HepG2 (cell line): ENCODE measurements around the gene STK40. TPM values are rescaled to one million over a fixed set of nuclear protein-coding genes. Genes with fewer than 3 reads are reported as not detected.

ENCODE experiments used
- HCFC1 ChIP-seq: fragments of 150-350 bp; IDR thresholded peaks from 2 replicates; pipeline ENCODE4 v1.6.1; 2014; ENCODE audit warnings: low read depth, low read length
- PAX8 ChIP-seq: sonication (generic); formaldehyde crosslinking; IDR thresholded peaks from 2 replicates; pipeline ENCODE4 v1.8.0; 2022; ENCODE audit warnings: mild to moderate bottlenecking, missing genetic modification reagents, borderline replicate concordance
- PHF5A ChIP-seq: IDR thresholded peaks from one replicate; pipeline ENCODE4 v1.6.1; 2018; ENCODE audit warnings: low read depth, missing genetic modification reagents; ENCODE audit not compliant: unreplicated experiment
- PPARG ChIP-seq: conservative IDR thresholded peaks from 2 replicates; pipeline ENCODE4 v1.6.1; 2016; ENCODE audit warnings: missing biosample characterization, missing genetic modification reagents
- PRDM15 ChIP-seq: sonication (generic); formaldehyde crosslinking; IDR thresholded peaks from 2 replicates; pipeline ENCODE4 v1.4.0; 2020; ENCODE audit warnings: missing genetic modification reagents
- TARDBP ChIP-seq: sonication (generic); formaldehyde crosslinking; IDR thresholded peaks from 2 replicates; pipeline ENCODE4 v1.8.0; 2022; ENCODE audit warnings: mild to moderate bottlenecking, missing genetic modification reagents
- TFAP4 ChIP-seq: sonication (generic); IDR thresholded peaks from 2 replicates; pipeline ENCODE4 v1.6.1; 2016; ENCODE audit warnings: low read depth, borderline replicate concordance
- ZFX ChIP-seq: sonication (generic); formaldehyde crosslinking; IDR thresholded peaks from 2 replicates; pipeline ENCODE4 v1.4.0; 2020; ENCODE audit warnings: mild to moderate bottlenecking, low read depth, missing genetic modification reagents, moderate library complexity
- ZGPAT ChIP-seq: IDR thresholded peaks from 2 replicates; pipeline ENCODE4 v1.6.1; 2016; ENCODE audit warnings: mild to moderate bottlenecking
- ZNF124 ChIP-seq: sonication (generic); formaldehyde crosslinking; IDR thresholded peaks from 2 replicates; pipeline ENCODE4 v1.4.0; 2020; ENCODE audit warnings: missing genetic modification reagents
- ZNF615 ChIP-seq: sonication (generic); formaldehyde crosslinking; IDR thresholded peaks from 2 replicates; pipeline ENCODE4 v1.5.0; 2020; ENCODE audit warnings: mild to moderate bottlenecking, missing genetic modification reagents, borderline replicate concordance
- ZNF646 ChIP-seq: sonication (generic); formaldehyde crosslinking; IDR thresholded peaks from 2 replicates; pipeline ENCODE4 v1.9.0; 2021; ENCODE audit warnings: mild to moderate bottlenecking, missing genetic modification reagents
- ZNF768 ChIP-seq: sonication (generic); formaldehyde crosslinking; IDR thresholded peaks from 2 replicates; pipeline ENCODE4 v1.4.0; 2020; ENCODE audit warnings: missing genetic modification reagents
- polyA plus RNA-seq, 8 experiments: library from polyadenylated mRNA; depleted of rRNA in 3 of 8; stranded (reverse) in 7 of 8; unstranded in 1 of 8; fragments of >200 nt; fragmentation: Illumina TruSeq in 4 of 8; extraction: Trizol in 4 of 8; gene quantifications; 2 replicates each; pipeline versions ENCODE4 v1.2.1 to v1.2.3, GENCODE V29; 2011 to 2016; ENCODE audit warnings: low read depth in 4 of 8, missing spikeins in 1 of 8, mixed read lengths in 1 of 8; ENCODE audit not compliant: insufficient read depth in 1 of 8
- total RNA-seq, 5 experiments: library from RNA; depleted of rRNA; stranded (reverse); fragments of >200 nt; fragmentation: Illumina TruSeq; extraction: Trizol; gene quantifications; 2 replicates each; pipeline ENCODE4 v1.2.3, GENCODE V29; 2016; ENCODE audit warnings: low read depth in 1 of 5

The STK40 gene
- total and polyA plus RNA-seq, 2 of the 13 experiments (the other 11 are each of a cell fraction or from before 2014, with no cell fraction given) = 33.8 to 35.1 TPM

- TF ChIP-seq ZFX (CRISPR knock-in tag) = peak; percentile 91
- TF ChIP-seq ZNF615 = 0 out of 2 replicates have a peak, but pooled peaks have one; percentile 40
- TF ChIP-seq ZGPAT (CRISPR knock-in tag) = peak; percentile 87
- TF ChIP-seq TARDBP (CRISPR knock-in tag) = 0 out of 2 replicates have a peak, but pooled peaks have one; percentile 22
- TF ChIP-seq PHF5A (CRISPR knock-in tag) = no peak
- TF ChIP-seq TFAP4 = peak; percentile 6; the same call in 1 of the 2 replicates
- no peak for TF ChIP-seq ZNF646 (CRISPR knock-in tag)
- TF ChIP-seq ZNF768 (CRISPR knock-in tag) = 0 out of 2 replicates have a peak, but pooled peaks have one; percentile 11
- peak; percentile 84 for TF ChIP-seq PRDM15 (CRISPR knock-in tag)
- TF ChIP-seq PPARG (CRISPR knock-in tag) = no peak; the same call in 1 of the 2 replicates
- TF ChIP-seq ZNF124 (CRISPR knock-in tag) = no peak; the same call in 1 of the 2 replicates
- no peak for TF ChIP-seq PAX8 (CRISPR knock-in tag)
- peak; percentile 88 for TF ChIP-seq HCFC1
Observed at GRCh38 chr1:36397378-36398230, 11.9 kb upstream of the STK40 start, which contains the start of gene LSM10 (continued).
